ENCODE data around the gene SRD5A3. TPM values are rescaled to one million over a fixed set of nuclear protein-coding genes. Genes with fewer than 3 reads are reported as not detected.
"Not testable (repeated sequence)": the region's sequence is repeated elsewhere in the genome, so short reads cannot be mapped to it uniquely, and the experiment has no call there.

SRD5A3 gene
- total RNA-seq, 1 donor from 2014 or later, result 14.3 TPM

- TF ChIP-seq CTCF (IDR thresholded peaks at IDR 0.05; ENCODE audit: insufficient read depth, low read length, poor library complexity, severe bottlenecking), result no peak
- no peak for DNase-seq (ENCODE audit: low read depth)
- H3K4me3 ChIP-seq (ENCODE audit: low read depth, low read length), result no peak overlapping the region
- H3K36me3 ChIP-seq (ENCODE audit: control insufficient read depth, insufficient read depth, low read length), result no peaks in the 10 kb centered on the region
- no peaks in the 10 kb centered on the region for H3K27me3 ChIP-seq (ENCODE audit: control insufficient read depth, insufficient read depth, low read length)
These were observed 1.7 kb downstream of the SRD5A3 start for GRCh38 chr4:55347610-55348228.

GRCh38 chr4:55348466-55348865, 2.4 kb downstream of the SRD5A3 start:
- TF ChIP-seq CTCF (IDR thresholded peaks at IDR 0.05; ENCODE audit: insufficient read depth, low read length, poor library complexity, severe bottlenecking), result no peak
- DNase-seq (ENCODE audit: low read depth), result no peak
- H3K27me3 ChIP-seq (ENCODE audit: control insufficient read depth, insufficient read depth, low read length), result no peaks in the 10 kb centered on the region
- no peaks in the 10 kb centered on the region for H3K36me3 ChIP-seq (ENCODE audit: control insufficient read depth, insufficient read depth, low read length)
- no peak overlapping the region for H3K4me3 ChIP-seq (ENCODE audit: low read depth, low read length)

GRCh38 chr4:55350870-55351269, 4.8 kb downstream of the SRD5A3 start:
- not testable (repeated sequence) for DNase-seq (ENCODE audit: low read depth); H3K27me3 ChIP-seq (ENCODE audit: control insufficient read depth, insufficient read depth, low read length); H3K36me3 ChIP-seq (ENCODE audit: control insufficient read depth, insufficient read depth, low read length)

GRCh38 chr4:55351824-55352223, 5.8 kb downstream of the SRD5A3 start:
- Histone ChIP-seq H3K4me3 (ENCODE audit: low read depth, low read length) (no peak overlapping the region), H3K27me3 (ENCODE audit: control insufficient read depth, insufficient read depth, low read length) (no peaks in the 10 kb centered on the region), H3K36me3 (ENCODE audit: control insufficient read depth, insufficient read depth, low read length) (no peaks in the 10 kb centered on the region)
- DNase-seq (ENCODE audit: low read depth), result no peak
- no peak for TF ChIP-seq CTCF (IDR thresholded peaks at IDR 0.05; ENCODE audit: insufficient read depth, low read length, poor library complexity, severe bottlenecking)

More at GRCh38 chr4:55350870-55351269, 4.8 kb downstream of the SRD5A3 start:
- not testable (repeated sequence) for H3K4me3 ChIP-seq (ENCODE audit: low read depth, low read length)

GRCh38 chr4:55352726-55353125, 6.7 kb downstream of the SRD5A3 start:
- DNase-seq (ENCODE audit: low read depth), result no peak

GRCh38 chr4:55353228-55353747, 7.2 kb downstream of the SRD5A3 start:
- H3K4me3 ChIP-seq (ENCODE audit: low read depth, low read length); H3K36me3 ChIP-seq (ENCODE audit: control insufficient read depth, insufficient read depth, low read length); H3K27me3 ChIP-seq (ENCODE audit: control insufficient read depth, insufficient read depth, low read length); DNase-seq (ENCODE audit: low read depth): not testable (repeated sequence)

More at GRCh38 chr4:55352726-55353125, 6.7 kb downstream of the SRD5A3 start:
- H3K36me3 ChIP-seq (ENCODE audit: control insufficient read depth, insufficient read depth, low read length), result no peaks in the 10 kb centered on the region
- H3K27me3 ChIP-seq (ENCODE audit: control insufficient read depth, insufficient read depth, low read length), result no peaks in the 10 kb centered on the region
- no peak for TF ChIP-seq CTCF (IDR thresholded peaks at IDR 0.05; ENCODE audit: insufficient read depth, low read length, poor library complexity, severe bottlenecking)
- no peak overlapping the region for H3K4me3 ChIP-seq (ENCODE audit: low read depth, low read length)

GRCh38 chr4:55354648-55355047, 8.6 kb downstream of the SRD5A3 start:
- DNase-seq (ENCODE audit: low read depth), result no peak
- Histone ChIP-seq H3K27me3 (ENCODE audit: control insufficient read depth, insufficient read depth, low read length) (no peaks in the 10 kb centered on the region), H3K36me3 (ENCODE audit: control insufficient read depth, insufficient read depth, low read length) (no peaks in the 10 kb centered on the region), H3K4me3 (ENCODE audit: low read depth, low read length) (no peak overlapping the region)
- no peak for TF ChIP-seq CTCF (IDR thresholded peaks at IDR 0.05; ENCODE audit: insufficient read depth, low read length, poor library complexity, severe bottlenecking)

All from kidney epithelial cell (primary cell).